Stomach (tissue), 4 donors: ENCODE measurements around the gene RAB40A.

Experiments used
- POLR2A ChIP-seq, 4 donors: fragments of 450-650 bp; IDR thresholded peaks; one replicate each; pipeline ENCODE4 v1.6.1; 2016; ENCODE audit warnings: antibody characterized with exemption in 4 of 4, control low read depth in 2 of 4, mild to moderate bottlenecking in 1 of 4, moderate library complexity in 1 of 4
- POLR2AphosphoS5 ChIP-seq, 3 donors: sonication (generic); formaldehyde crosslinking; IDR thresholded peaks; one replicate each; pipeline ENCODE4 v1.6.1; 2016; ENCODE audit warnings: antibody characterized with exemption in 3 of 3

- no peak for TF ChIP-seq POLR2AphosphoS5 (IDR thresholded peaks at IDR 0.05)
- TF ChIP-seq POLR2A (IDR thresholded peaks at IDR 0.05): no peak
These were observed 9.3 kb downstream of the RAB40A start for GRCh38 chrX:103510031-103510430.
